ENCODE data around the gene CSTF2.

CSTF2 gene

GRCh38 chrX:100871594-100872560, 51.7 kb downstream of the CSTF2 start:
- DNase-seq, result no peak

- DNase-seq, result no peak
Measured at GRCh38 chrX:100874325-100874724, 54.1 kb downstream of the CSTF2 start, which contains the start of gene NOX1. Gene NOX1 (minus strand): TSS chrX:100874359. CDS start chrX:100874139, 220 bp downstream.

- no peak for DNase-seq
Measured at GRCh38 chrX:100880368-100880767, 60.2 kb downstream of the CSTF2 start.

- no peak for DNase-seq
Measured at GRCh38 chrX:100883654-100884053, 63.5 kb downstream of the CSTF2 start.

Data from AML-193 (cell line).